ENCODE data around the gene OPRD1. TPM values are rescaled to one million over a fixed set of nuclear protein-coding genes. Genes with fewer than 3 reads are reported as not detected.
"Not testable (repeated sequence)": the region's sequence is repeated elsewhere in the genome, so short reads cannot be mapped to it uniquely, and the experiment has no call there.

Gene OPRD1
- total RNA-seq: not detected
- total RNA-seq (2013): not detected
- total RNA-seq: 0 to 0.12 (median 0) reads per million in 29 experiments

DNA sequence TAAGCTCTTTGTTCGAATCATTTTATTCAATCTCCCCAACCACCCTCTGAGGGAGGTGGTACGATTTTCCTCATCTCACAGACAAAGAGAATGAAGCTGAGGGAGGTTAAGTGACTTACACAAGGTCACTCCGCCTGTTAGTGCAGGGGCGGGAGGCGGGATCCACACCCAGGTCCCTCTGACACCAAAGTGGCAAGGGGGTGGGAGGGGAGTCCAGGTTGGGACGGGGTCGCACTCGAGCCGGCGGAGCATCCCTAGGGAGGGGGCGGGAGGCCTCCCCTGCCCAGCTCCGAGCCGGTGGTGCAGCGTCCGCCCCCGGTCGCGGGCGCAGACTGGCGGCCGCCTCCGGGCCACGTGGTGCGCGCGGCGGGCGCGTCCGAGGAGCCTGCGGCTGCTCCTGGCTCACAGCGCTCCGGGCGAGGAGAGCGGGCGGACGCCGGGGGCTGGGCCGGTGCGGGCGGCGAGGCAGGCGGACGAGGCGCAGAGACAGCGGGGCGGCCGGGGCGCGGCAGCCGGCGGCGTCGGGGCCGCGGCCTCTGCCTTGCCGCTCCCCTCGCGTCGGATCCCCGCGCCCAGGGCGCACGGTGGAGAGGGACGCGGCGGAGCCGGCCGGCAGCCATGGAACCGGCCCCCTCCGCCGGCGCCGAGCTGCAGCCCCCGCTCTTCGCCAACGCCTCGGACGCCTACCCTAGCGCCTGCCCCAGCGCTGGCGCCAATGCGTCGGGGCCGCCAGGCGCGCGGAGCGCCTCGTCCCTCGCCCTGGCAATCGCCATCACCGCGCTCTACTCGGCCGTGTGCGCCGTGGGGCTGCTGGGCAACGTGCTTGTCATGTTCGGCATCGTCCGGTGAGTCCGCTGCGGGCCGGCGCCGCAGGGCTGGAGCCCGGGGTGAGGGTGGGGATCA, at the start of gene OPRD1:
Gene OPRD1 (plus strand): TSS at position 405 of the 903 bp plus-strand sequence. CDS start 214 bp downstream, at position 619.
- no peak within 1 kb of the TSS for H3K4me3 ChIP-seq (ENCODE audit: control insufficient read depth in 1 of 2, extremely low read depth in 1 of 2, low read length in 1 of 2)
- POLR2A ChIA-PET: no interaction called here
- Mint-ChIP-seq H3K4me3 (no peak within 1 kb of the TSS), H3K36me3 (no peaks in the 10 kb centered on the region), H3K27me3 (peaks cover 50 to 59% of the 10 kb centered on the region in 2 donors), H3K4me1 (peaks cover 0 to 10% (median 6%) of the 10 kb centered on the region in 3 donors), H3K27ac (no peak within 1 kb of the TSS), H3K9me3 (no peaks in the 10 kb centered on the region)
- H3K27ac ChIP-seq (ENCODE audit: low read length): no peak within 1 kb of the TSS
- CTCF ChIA-PET: no interaction called here
- no peaks in the 10 kb centered on the region for H3K9me3 ChIP-seq
- H3K36me3 ChIP-seq (ENCODE audit: control insufficient read depth in 2 of 2, extremely low read depth in 1 of 2, insufficient read depth in 1 of 2, low read length in 1 of 2): no peaks in the 10 kb centered on the region
- H3K27me3 ChIP-seq (replicated peaks in 1 of 2; ENCODE audit: control insufficient read depth in 2 of 2, extremely low read depth in 1 of 2, insufficient read depth in 2 of 2, low read length in 1 of 2): peaks cover 13 to 69% of the 10 kb centered on the region in 2 experiments
- peaks cover 0 to 3% of the 10 kb centered on the region in 2 experiments for H3K4me1 ChIP-seq (ENCODE audit: control insufficient read depth in 1 of 2, extremely low read depth in 1 of 2, insufficient read depth in 2 of 2, low read length in 2 of 2)
- WGBS (ENCODE audit: insufficient coverage): 4% methylated on average over 102 of the region's 108 CpGs
- ATAC-seq (replicated peaks in 1 of 4): no peak
- no peak for DNase-seq

- Mint-ChIP-seq H3K27ac (peak overlapping the region in 1 of 2 donors; percentile 62), H3K4me3 (no peak overlapping the region)
- peaks cover 0 to 20% of the 10 kb centered on the region in 2 donors for H3K36me3 ChIP-seq (ENCODE audit: control insufficient read depth in 2 of 2, extremely low read depth in 1 of 2, insufficient read depth in 1 of 2, low read length in 1 of 2)
These were observed 45.3 kb upstream of the OPRD1 start for GRCh38 chr1:28766532-28767183.

GRCh38 chr1:28770601-28771165, 41.3 kb upstream of the OPRD1 start:
- peaks cover 2 to 17% of the 10 kb centered on the region in 2 experiments for H3K4me1 ChIP-seq (ENCODE audit: control insufficient read depth in 1 of 2, extremely low read depth in 1 of 2, insufficient read depth in 2 of 2, low read length in 2 of 2)
- ATAC-seq (replicated peaks in 1 of 4) (no peak), DNase-seq (no peak)
- POLR2A ChIA-PET: no interaction called here
- Mint-ChIP-seq H3K27ac (no peak overlapping the region), H3K36me3 (peaks cover 15% of the 10 kb centered on the region), H3K4me3 (no peak overlapping the region), H3K9me3 (no peaks in the 10 kb centered on the region), H3K27me3 (no peaks in the 10 kb centered on the region), H3K4me1 (peaks cover 19 to 25% (median 22%) of the 10 kb centered on the region in 3 donors)
- CTCF ChIA-PET: no interaction called here
- no peaks in the 10 kb centered on the region for H3K27me3 ChIP-seq (replicated peaks in 1 of 2; ENCODE audit: control insufficient read depth in 2 of 2, extremely low read depth in 1 of 2, insufficient read depth in 2 of 2, low read length in 1 of 2)
- WGBS (ENCODE audit: insufficient coverage): 100% methylated on average over 1 of the region's 3 CpGs
- H3K27ac ChIP-seq (ENCODE audit: low read length): no peak overlapping the region
- peaks cover 0 to 16% of the 10 kb centered on the region in 2 donors for H3K36me3 ChIP-seq (ENCODE audit: control insufficient read depth in 2 of 2, extremely low read depth in 1 of 2, insufficient read depth in 1 of 2, low read length in 1 of 2)
- H3K9me3 ChIP-seq: no peaks in the 10 kb centered on the region
- no peak overlapping the region for H3K4me3 ChIP-seq (ENCODE audit: control insufficient read depth in 1 of 2, extremely low read depth in 1 of 2, low read length in 1 of 2)

More at GRCh38 chr1:28766532-28767183, 45.3 kb upstream of the OPRD1 start:
- no CpG with 5 or more reads among the region's 2 CpGs for WGBS (ENCODE audit: insufficient coverage)
- ATAC-seq (replicated peaks in 1 of 4): no peak
- Histone ChIP-seq H3K27me3 (replicated peaks in 1 of 2; ENCODE audit: control insufficient read depth in 2 of 2, extremely low read depth in 1 of 2, insufficient read depth in 2 of 2, low read length in 1 of 2) (no peaks in the 10 kb centered on the region), H3K4me1 (ENCODE audit: control insufficient read depth in 1 of 2, extremely low read depth in 1 of 2, insufficient read depth in 2 of 2, low read length in 2 of 2) (peaks cover 0 to 10% of the 10 kb centered on the region in 2 experiments), H3K27ac (ENCODE audit: low read length) (no peak overlapping the region), H3K9me3 (no peaks in the 10 kb centered on the region), H3K4me3 (ENCODE audit: control insufficient read depth in 1 of 2, extremely low read depth in 1 of 2, low read length in 1 of 2) (no peak overlapping the region)
- H3K27me3 Mint-ChIP-seq: no peaks in the 10 kb centered on the region
- DNase-seq: no peak
- peaks cover 27 to 32% (median 31%) of the 10 kb centered on the region in 3 donors for H3K4me1 Mint-ChIP-seq
- ChIA-PET CTCF (no interaction called here), POLR2A (no interaction called here)
- H3K36me3 Mint-ChIP-seq: peaks cover 20% of the 10 kb centered on the region
- H3K9me3 Mint-ChIP-seq: no peaks in the 10 kb centered on the region

DNA sequence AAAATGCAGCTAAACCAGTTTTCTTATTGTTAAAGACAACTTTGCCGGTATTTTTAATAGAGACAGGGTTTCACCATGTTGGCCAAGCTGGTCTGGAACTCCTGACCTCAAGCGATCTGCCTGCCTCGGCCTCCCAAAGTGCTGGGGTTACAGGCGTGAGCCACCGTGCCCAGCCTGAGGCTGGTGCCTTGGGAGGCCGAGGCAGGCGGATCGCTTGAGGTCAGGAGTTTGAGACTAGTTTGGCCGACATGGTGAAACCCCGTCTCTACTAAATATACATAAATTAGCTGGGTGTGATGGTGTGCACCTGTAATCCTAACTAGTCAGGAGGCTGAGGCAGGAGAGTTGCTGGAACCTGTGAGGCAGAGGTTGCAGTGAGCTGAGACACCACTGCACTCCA, 40.0 kb upstream of the OPRD1 start:
- 90% methylated on average over 3 of the region's 10 CpGs for WGBS (ENCODE audit: insufficient coverage)
- not testable (repeated sequence) for ATAC-seq (replicated peaks in 1 of 4); H3K36me3 ChIP-seq (ENCODE audit: control insufficient read depth in 2 of 2, extremely low read depth in 1 of 2, insufficient read depth in 1 of 2, low read length in 1 of 2); H3K9me3 ChIP-seq; H3K9me3 Mint-ChIP-seq; H3K27me3 ChIP-seq (replicated peaks in 1 of 2; ENCODE audit: control insufficient read depth in 2 of 2, extremely low read depth in 1 of 2, insufficient read depth in 2 of 2, low read length in 1 of 2); H3K4me3 Mint-ChIP-seq; DNase-seq; H3K27me3 Mint-ChIP-seq; H3K27ac ChIP-seq (ENCODE audit: low read length); H3K27ac Mint-ChIP-seq; H3K4me3 ChIP-seq (ENCODE audit: control insufficient read depth in 1 of 2, extremely low read depth in 1 of 2, low read length in 1 of 2)
- peaks cover 2 to 16% of the 10 kb centered on the region in 2 experiments for H3K4me1 ChIP-seq (ENCODE audit: control insufficient read depth in 1 of 2, extremely low read depth in 1 of 2, insufficient read depth in 2 of 2, low read length in 2 of 2)
- H3K4me1 Mint-ChIP-seq: peaks cover 7 to 15% (median 13%) of the 10 kb centered on the region in 3 donors
- ChIA-PET CTCF (interaction anchor here in 1 of 2 donors (0.6 kb wide), 1 partner anchor 104 kb away, joined by 3 read pairs; no protein-coding TSS in a partner anchor), POLR2A (interaction anchor here in 1 of 2 donors (0.6 kb wide), 1 partner anchor 131 kb away, joined by 9 read pairs; no protein-coding TSS in a partner anchor)
- peaks cover 10% of the 10 kb centered on the region for H3K36me3 Mint-ChIP-seq

GRCh38 chr1:28773105-28773504, 38.9 kb upstream of the OPRD1 start:
- WGBS (ENCODE audit: insufficient coverage): no CpG with 5 or more reads among the region's 3 CpGs
- POLR2A ChIA-PET: interaction anchor here in 1 of 2 donors (0.6 kb wide), 1 partner anchor 1447 kb away, joined by 3 read pairs; no protein-coding TSS in a partner anchor

More at GRCh38 chr1:28773105-28773504, 38.9 kb upstream of the OPRD1 start:
- Histone ChIP-seq H3K27me3 (replicated peaks in 1 of 2; ENCODE audit: control insufficient read depth in 2 of 2, extremely low read depth in 1 of 2, insufficient read depth in 2 of 2, low read length in 1 of 2) (no peaks in the 10 kb centered on the region), H3K9me3 (no peaks in the 10 kb centered on the region), H3K4me1 (ENCODE audit: control insufficient read depth in 1 of 2, extremely low read depth in 1 of 2, insufficient read depth in 2 of 2, low read length in 2 of 2) (peaks cover 2 to 16% of the 10 kb centered on the region in 2 experiments), H3K4me3 (ENCODE audit: control insufficient read depth in 1 of 2, extremely low read depth in 1 of 2, low read length in 1 of 2) (no peak overlapping the region), H3K36me3 (ENCODE audit: control insufficient read depth in 2 of 2, extremely low read depth in 1 of 2, insufficient read depth in 1 of 2, low read length in 1 of 2) (peaks cover 0 to 8% of the 10 kb centered on the region in 2 donors), H3K27ac (ENCODE audit: low read length) (no peak overlapping the region)
- DNase-seq (no peak), ATAC-seq (replicated peaks in 1 of 4) (no peak)
- Mint-ChIP-seq H3K27ac (peak overlapping the region in 1 of 2 donors; percentile 22), H3K27me3 (no peaks in the 10 kb centered on the region), H3K4me3 (no peak overlapping the region), H3K36me3 (peaks cover 10% of the 10 kb centered on the region), H3K4me1 (peaks cover 5 to 13% (median 13%) of the 10 kb centered on the region in 3 donors), H3K9me3 (no peaks in the 10 kb centered on the region)
- CTCF ChIA-PET: interaction anchor here in 1 of 2 donors (0.6 kb wide), 1 partner anchor 37 kb away, joined by 3 read pairs; no protein-coding TSS in a partner anchor
